AG09309 (cell line): ENCODE data around the gene RETNLB.

Source experiments
- DNase-seq: peaks from one replicate; pipeline ENCODE4 v3.0.0-alpha.2; 2010; ENCODE audit warnings: low read depth
- H3K4me3 ChIP-seq: 2 replicates; pipeline ENCODE4 v1.5.1; 2011; ENCODE audit warnings: mild to moderate bottlenecking, low read depth, low read length, moderate library complexity; ENCODE audit not compliant: control insufficient read depth
- TF ChIP-seq, protein P1 (sequence below): IDR thresholded peaks from 2 replicates; pipeline ENCODE4 v1.5.1; 2011; ENCODE audit warnings: mild to moderate bottlenecking, low read depth, low read length, inconsistent platforms; ENCODE audit not compliant: insufficient read depth, control insufficient read depth; ENCODE audit errors: missing control alignments

Gene RETNLB

DNA sequence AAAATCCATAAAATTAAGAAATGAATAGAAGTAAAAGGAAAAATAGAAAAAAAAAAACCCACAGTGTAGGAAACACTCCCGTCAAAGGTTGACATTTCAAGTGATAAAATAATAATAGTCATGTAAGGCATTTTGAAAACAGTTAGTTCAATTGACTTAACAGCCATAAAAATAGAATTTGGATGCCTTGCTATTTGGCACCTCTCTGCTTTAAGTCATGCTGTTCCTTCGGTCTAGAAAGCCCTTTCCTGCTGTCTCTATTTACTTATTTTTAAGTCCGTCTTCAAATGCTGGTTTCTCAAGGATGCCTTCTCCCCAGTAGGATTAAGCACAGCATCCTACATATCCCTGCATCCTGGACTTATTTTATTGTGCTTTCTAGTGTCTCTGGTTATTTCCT is 22.3 kb upstream of the RETNLB start:
- TF ChIP-seq, protein P1, sequence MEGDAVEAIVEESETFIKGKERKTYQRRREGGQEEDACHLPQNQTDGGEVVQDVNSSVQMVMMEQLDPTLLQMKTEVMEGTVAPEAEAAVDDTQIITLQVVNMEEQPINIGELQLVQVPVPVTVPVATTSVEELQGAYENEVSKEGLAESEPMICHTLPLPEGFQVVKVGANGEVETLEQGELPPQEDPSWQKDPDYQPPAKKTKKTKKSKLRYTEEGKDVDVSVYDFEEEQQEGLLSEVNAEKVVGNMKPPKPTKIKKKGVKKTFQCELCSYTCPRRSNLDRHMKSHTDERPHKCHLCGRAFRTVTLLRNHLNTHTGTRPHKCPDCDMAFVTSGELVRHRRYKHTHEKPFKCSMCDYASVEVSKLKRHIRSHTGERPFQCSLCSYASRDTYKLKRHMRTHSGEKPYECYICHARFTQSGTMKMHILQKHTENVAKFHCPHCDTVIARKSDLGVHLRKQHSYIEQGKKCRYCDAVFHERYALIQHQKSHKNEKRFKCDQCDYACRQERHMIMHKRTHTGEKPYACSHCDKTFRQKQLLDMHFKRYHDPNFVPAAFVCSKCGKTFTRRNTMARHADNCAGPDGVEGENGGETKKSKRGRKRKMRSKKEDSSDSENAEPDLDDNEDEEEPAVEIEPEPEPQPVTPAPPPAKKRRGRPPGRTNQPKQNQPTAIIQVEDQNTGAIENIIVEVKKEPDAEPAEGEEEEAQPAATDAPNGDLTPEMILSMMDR, result no peak
- no peak for DNase-seq
- H3K4me3 ChIP-seq, result no peak overlapping the region

DNA sequence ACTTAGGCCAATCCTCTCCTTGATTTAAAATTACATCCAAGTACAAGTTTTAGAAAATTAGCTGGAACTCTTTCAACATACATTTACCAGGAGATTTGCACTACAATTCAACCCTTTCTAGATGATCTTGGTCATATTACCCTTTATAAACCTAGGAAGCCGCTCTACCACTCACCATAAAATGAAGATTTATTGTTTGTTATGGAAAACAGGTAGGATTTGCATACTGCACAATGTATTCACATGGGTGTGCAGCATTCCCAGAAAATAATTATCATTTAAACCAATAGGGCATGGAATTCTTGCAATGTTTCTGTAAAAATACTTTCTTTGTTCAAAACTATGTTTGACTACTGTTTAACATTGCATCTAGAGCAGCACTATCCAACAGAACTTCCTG is 18.4 kb upstream of the RETNLB start:
- no peak overlapping the region for H3K4me3 ChIP-seq
- no peak for DNase-seq

DNA sequence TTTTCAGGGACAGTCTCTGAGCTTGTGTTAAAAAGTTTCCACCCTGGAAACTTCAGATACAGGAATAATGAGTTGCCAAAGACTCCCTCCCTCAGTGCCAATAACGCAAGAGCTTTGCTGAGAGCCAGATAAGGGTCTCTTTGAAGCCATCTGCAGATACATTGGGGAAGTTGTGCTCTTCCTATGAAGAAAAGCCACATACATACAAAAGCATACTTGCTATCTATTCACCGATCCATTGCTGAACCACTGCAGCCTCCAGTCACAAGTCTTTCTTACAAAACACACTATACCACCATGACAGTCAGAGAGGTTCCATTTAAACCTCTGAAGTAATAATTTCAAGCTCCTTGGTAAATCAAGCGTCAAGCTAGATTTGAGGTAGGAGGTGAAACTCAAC is 10.0 kb upstream of the RETNLB start:
- H3K4me3 ChIP-seq, result no peak overlapping the region
- DNase-seq, result no peak
- TF ChIP-seq, protein P1, result no peak

More for the DNA sequence above, 18.4 kb upstream of the RETNLB start:
- TF ChIP-seq, protein P1, result no peak

DNA sequence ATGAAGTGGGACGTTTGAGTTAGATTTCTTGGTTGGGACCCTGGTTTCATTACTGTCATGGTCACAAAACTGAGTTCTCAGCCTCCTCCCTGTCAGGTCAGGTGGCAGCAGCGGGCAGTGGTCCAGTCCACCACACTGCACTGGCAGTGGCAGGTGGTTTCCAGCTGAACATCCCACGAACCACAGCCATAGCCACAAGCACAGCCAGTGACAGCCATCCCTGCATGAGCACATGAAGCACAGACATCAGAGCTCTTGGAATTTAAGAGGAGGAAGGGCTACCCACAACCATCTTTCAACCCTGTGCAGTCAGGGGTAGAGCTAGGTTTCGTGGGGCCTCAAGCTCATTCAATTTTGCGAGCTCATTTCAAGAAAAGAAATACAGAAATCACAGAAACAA is 1.5 kb downstream of the RETNLB start:
- no peak overlapping the region for H3K4me3 ChIP-seq
- TF ChIP-seq, protein P1, result no peak
- no peak for DNase-seq

DNA sequence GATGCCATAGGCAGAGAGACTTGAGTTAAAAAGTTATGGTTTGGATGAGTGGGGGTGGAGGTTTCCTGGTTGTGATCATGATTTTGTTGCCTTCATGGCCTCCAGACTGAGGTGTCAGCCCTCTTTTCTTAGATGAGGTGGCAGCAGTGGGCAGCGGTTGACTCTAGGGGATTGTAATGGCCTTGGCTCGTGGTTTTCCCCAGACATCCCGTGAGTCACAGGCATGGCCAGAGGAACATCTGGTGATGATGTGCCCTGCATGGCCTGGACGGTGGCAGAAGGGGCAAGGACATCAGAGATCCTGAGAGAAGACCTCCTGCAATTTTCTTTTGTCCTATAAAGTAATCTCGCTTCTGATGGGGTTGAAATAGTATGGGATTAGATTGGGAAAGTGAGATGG is 12.4 kb downstream of the RETNLB start:
- H3K4me3 ChIP-seq, result no peak overlapping the region
- DNase-seq, result no peak
- TF ChIP-seq, protein P1, result no peak

DNA sequence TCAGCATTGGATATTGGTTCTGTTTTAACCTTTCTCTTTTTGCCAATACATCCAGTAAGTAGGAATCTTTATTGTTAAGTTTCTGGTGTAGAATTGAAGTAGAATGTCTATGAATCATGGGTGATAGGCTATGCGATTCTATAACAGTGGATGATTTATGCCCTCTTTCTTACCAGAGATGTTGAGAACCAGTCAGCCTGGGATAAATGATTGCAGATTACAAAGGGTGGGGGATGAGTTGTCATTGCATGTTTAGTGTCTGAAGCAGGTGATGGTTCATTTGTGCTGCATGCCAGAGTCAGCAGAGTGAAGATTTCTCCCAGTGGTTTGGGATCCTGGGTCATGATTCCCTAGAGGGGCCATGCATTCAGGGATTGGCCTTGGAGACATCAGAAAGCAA is 14.3 kb downstream of the RETNLB start:
- DNase-seq, result no peak

More for the DNA sequence above, 14.3 kb downstream of the RETNLB start:
- no peak overlapping the region for H3K4me3 ChIP-seq
- TF ChIP-seq, protein P1, result no peak
